CD14-positive monocyte (primary cell): ENCODE results near the gene ZNF768. TPM values are rescaled to one million over a fixed set of nuclear protein-coding genes. Genes with fewer than 3 reads are reported as not detected.
A peak's percentile ranks its signal among the peaks of the same experiment; 100 is the strongest.

Source experiments
- DNase-seq, 3 donors: peaks; one replicate each; pipeline ENCODE4 v3.0.0-alpha.2; 2011 to 2022
- H2AFZ ChIP-seq: 2 replicates; pipeline ENCODE4 v1.6.0; 2012; ENCODE audit warnings: mild to moderate bottlenecking, low read depth, low read length, inconsistent platforms; ENCODE audit not compliant: insufficient read depth, poor library complexity, severe bottlenecking
- H3K27ac ChIP-seq, 2 donors: 1 replicate in 1 of 2; 2 replicates in 1 of 2; pipeline ENCODE4 v1.5.1; 2012 to 2013; ENCODE audit warnings: low read length in 2 of 2, control low read depth in 1 of 2, inconsistent platforms in 1 of 2, low read depth in 1 of 2, mild to moderate bottlenecking in 1 of 2
- H3K27me3 ChIP-seq, 2 donors: one replicate each; pipeline versions ENCODE4 v1.6.0 to v1.6.1; 2011 to 2013; ENCODE audit warnings: low read length in 2 of 2; ENCODE audit not compliant: control insufficient read depth in 2 of 2, insufficient read depth in 2 of 2
- H3K36me3 ChIP-seq, 2 donors: replicated peaks in 1 of 2; 1 replicate in 1 of 2; 2 replicates in 1 of 2; pipeline versions ENCODE4 v1.5.1 to v1.6.1; 2012 to 2013; ENCODE audit warnings: low read length in 2 of 2, control low read depth in 1 of 2, inconsistent platforms in 1 of 2, mild to moderate bottlenecking in 1 of 2; ENCODE audit not compliant: insufficient read depth in 2 of 2, control insufficient read depth in 1 of 2
- H3K4me1 ChIP-seq, 2 donors: 1 replicate in 1 of 2; 2 replicates in 1 of 2; pipeline versions ENCODE4 v1.5.1 to v1.6.1; 2012 to 2013; ENCODE audit warnings: low read length in 2 of 2, control low read depth in 1 of 2, inconsistent platforms in 1 of 2, mild to moderate bottlenecking in 1 of 2, moderate library complexity in 1 of 2; ENCODE audit not compliant: insufficient read depth in 2 of 2, control insufficient read depth in 1 of 2
- H3K4me2 ChIP-seq: replicated peaks from 2 replicates; pipeline ENCODE3; 2012; ENCODE audit warnings: low read length, moderate library complexity, mild to moderate bottlenecking; ENCODE audit not compliant: poor library complexity, severe bottlenecking; ENCODE audit errors: extremely low read depth
- H3K4me3 ChIP-seq, 3 experiments: fragments of 200-600 bp in 1 of 3; sonication (generic) in 1 of 3; replicated peaks in 1 of 3; 1 replicate in 2 of 3; 2 replicates in 1 of 3; pipeline ENCODE4 v1.5.1; 2011 to 2013; ENCODE audit warnings: low read length in 3 of 3, mild to moderate bottlenecking in 3 of 3, control low read depth in 2 of 3, low read depth in 2 of 3, inconsistent platforms in 1 of 3, moderate library complexity in 1 of 3
- H3K79me2 ChIP-seq: 2 replicates; pipeline ENCODE4 v1.6.0; 2012; ENCODE audit warnings: mild to moderate bottlenecking, control low read depth, inconsistent platforms, low read length, moderate library complexity; ENCODE audit not compliant: insufficient read depth
- H3K9ac ChIP-seq: 2 replicates; pipeline ENCODE4 v1.6.0; 2017; ENCODE audit warnings: low read length, mild to moderate bottlenecking; ENCODE audit not compliant: insufficient read depth, poor library complexity, severe bottlenecking
- H3K9me3 ChIP-seq, 2 donors: replicated peaks in 1 of 2; 1 replicate in 1 of 2; 2 replicates in 1 of 2; pipeline versions ENCODE4 v1.5.1 to v1.6.1; 2012 to 2013; ENCODE audit warnings: low read length in 2 of 2, control low read depth in 1 of 2; ENCODE audit not compliant: control insufficient read depth in 1 of 2, insufficient read depth in 1 of 2
- H4K20me1 ChIP-seq: 2 replicates; pipeline ENCODE4 v1.6.0; 2012; ENCODE audit warnings: mild to moderate bottlenecking, low read length, control low read depth, moderate library complexity; ENCODE audit not compliant: insufficient read depth
- H3K27ac Mint-ChIP-seq, 7 donors: one replicate each; pipeline ENCODE4 v1.8.0; 2020; ENCODE audit warnings: mild to moderate bottlenecking in 7 of 7, mixed read lengths in 7 of 7, moderate library complexity in 6 of 7, inconsistent platforms in 2 of 7
- H3K27me3 Mint-ChIP-seq, 3 donors: one replicate each; pipeline ENCODE4 v1.8.0; 2021 to 2022; ENCODE audit warnings: low read depth in 3 of 3, mild to moderate bottlenecking in 3 of 3, mixed read lengths in 3 of 3, moderate library complexity in 3 of 3, inconsistent platforms in 1 of 3
- H3K36me3 Mint-ChIP-seq, 2 donors: one replicate each; pipeline ENCODE4 v1.8.0; 2020; ENCODE audit warnings: mixed read lengths in 2 of 2, inconsistent platforms in 1 of 2, mild to moderate bottlenecking in 1 of 2
- H3K4me1 Mint-ChIP-seq: one replicate; pipeline ENCODE4 v1.8.0; 2020; ENCODE audit warnings: mild to moderate bottlenecking, mixed read lengths
- H3K4me3 Mint-ChIP-seq, 2 donors: one replicate each; pipeline ENCODE4 v1.8.0; 2020; ENCODE audit warnings: mild to moderate bottlenecking in 2 of 2, mixed read lengths in 2 of 2, moderate library complexity in 1 of 2
- H3K9me3 Mint-ChIP-seq, 7 donors: one replicate each; pipeline ENCODE4 v1.8.0; 2020 to 2022; ENCODE audit warnings: mixed read lengths in 7 of 7, mild to moderate bottlenecking in 6 of 7, moderate library complexity in 6 of 7, inconsistent platforms in 2 of 7
- CTCF ChIP-seq: fragments of 200-600 bp; IDR thresholded peaks from one replicate; pipeline ENCODE4 v1.8.0; 2022; ENCODE audit warnings: antibody characterized with exemption, mild to moderate bottlenecking
- WGBS: methylation state at CpG from one replicate; pipeline ENCODE4 v1.1.5; 2013; ENCODE audit warnings: missing lambda C conversion rate; ENCODE audit not compliant: insufficient coverage; 5-methylcytosine and 5-hydroxymethylcytosine counted together
- intact Hi-C, 2 donors: fragments of 100-400 bp; cut with micrococcal nuclease; formaldehyde crosslinking; loops; one replicate each; pipeline versions ENCODE4 v1.15.0 to v1.15.1; 2023
- polyA plus RNA-seq, 3 donors: library from polyadenylated mRNA; depleted of rRNA in 1 of 3; unstranded in 2 of 3; stranded (reverse) in 1 of 3; fragments of 300-500 nt in 2 of 3; fragments of >200 nt in 1 of 3; fragmentation: Illumina TruSeq in 2 of 3; gene quantifications; 1 replicate in 2 of 3; 2 replicates in 1 of 3; pipeline ENCODE4 v1.2.3, GENCODE V29; 2012 to 2021

Gene ZNF768
- polyA plus RNA-seq, 3 donors, result 2.8 to 13.4 (median 3.0) TPM

- Mint-ChIP-seq H3K4me3 (no peak overlapping the region), H3K27ac (peak overlapping the region in 1 of 7 donors; percentile 46), H3K9me3 (no peaks in the 10 kb centered on the region), H3K36me3 (peaks cover 51 to 94% of the 10 kb centered on the region in 2 donors), H3K4me1 (no peaks in the 10 kb centered on the region), H3K27me3 (no peaks in the 10 kb centered on the region)
- Histone ChIP-seq H3K4me3 (no peak overlapping the region), H3K9me3 (no peaks in the 10 kb centered on the region), H3K27ac (no peak overlapping the region), H3K9ac (no peak overlapping the region), H2AFZ (no peak overlapping the region), H3K36me3 (peaks cover 83 to 88% of the 10 kb centered on the region in 2 donors), H3K4me2 (no peak overlapping the region), H3K4me1 (no peaks in the 10 kb centered on the region), H3K79me2 (peaks cover 7% of the 10 kb centered on the region), H3K27me3 (no peaks in the 10 kb centered on the region), H4K20me1 (peaks cover 84% of the 10 kb centered on the region)
- no peak for DNase-seq
- WGBS, result 86% methylated on average over 2 of the region's 6 CpGs
- TF ChIP-seq CTCF, result no peak
- intact Hi-C loops, result no loop called here
These were observed 22.7 kb downstream of the ZNF768 start for GRCh38 chr16:30503403-30504296.

- no peak for DNase-seq
- Histone ChIP-seq H3K36me3 (peaks cover 87 to 93% of the 10 kb centered on the region in 2 donors), H3K4me3 (no peak overlapping the region), H2AFZ (no peak overlapping the region), H3K9ac (no peak overlapping the region), H3K4me2 (no peak overlapping the region), H3K27ac (peak overlapping the region in 1 of 2 donors; percentile 22), H3K79me2 (peaks cover 16% of the 10 kb centered on the region), H3K27me3 (no peaks in the 10 kb centered on the region), H3K4me1 (no peaks in the 10 kb centered on the region), H4K20me1 (peaks cover 90% of the 10 kb centered on the region), H3K9me3 (no peaks in the 10 kb centered on the region)
- Mint-ChIP-seq H3K4me1 (no peaks in the 10 kb centered on the region), H3K27ac (peak overlapping the region in 4 of 7 donors; percentile 12 to 72 (median 47)), H3K27me3 (no peaks in the 10 kb centered on the region), H3K9me3 (no peaks in the 10 kb centered on the region), H3K36me3 (peaks cover 50 to 92% of the 10 kb centered on the region in 2 donors), H3K4me3 (no peak overlapping the region)
- 94% methylated on average over 3 of the region's 8 CpGs for WGBS
- intact Hi-C loops, result no loop called here
- TF ChIP-seq CTCF, result no peak
These were observed 27.1 kb downstream of the ZNF768 start for GRCh38 chr16:30499284-30499683.
